Keratinocyte (primary cell): ENCODE measurements around the gene RNF123.

ENCODE experiments used
- EZH2 ChIP-seq: IDR thresholded peaks from one replicate; pipeline ENCODE4 v1.6.1; 2012; ENCODE audit warnings: inconsistent platforms, mild to moderate bottlenecking, low read length, moderate library complexity
- TF ChIP-seq, protein P1 (sequence below), 3 experiments: IDR thresholded peaks in 1 of 3; conservative IDR thresholded peaks in 1 of 3; optimal IDR thresholded peaks in 1 of 3; 2 replicates in 2 of 3; 3 replicates in 1 of 3; pipeline versions ENCODE3 to v1.5.1; 2011; ENCODE audit warnings: low read length in 3 of 3, mild to moderate bottlenecking in 3 of 3, moderate library complexity in 2 of 3, control low read depth in 1 of 3, inconsistent platforms in 1 of 3; ENCODE audit not compliant: insufficient read depth in 2 of 3; ENCODE audit errors: extremely low read depth in 1 of 3

DNA sequence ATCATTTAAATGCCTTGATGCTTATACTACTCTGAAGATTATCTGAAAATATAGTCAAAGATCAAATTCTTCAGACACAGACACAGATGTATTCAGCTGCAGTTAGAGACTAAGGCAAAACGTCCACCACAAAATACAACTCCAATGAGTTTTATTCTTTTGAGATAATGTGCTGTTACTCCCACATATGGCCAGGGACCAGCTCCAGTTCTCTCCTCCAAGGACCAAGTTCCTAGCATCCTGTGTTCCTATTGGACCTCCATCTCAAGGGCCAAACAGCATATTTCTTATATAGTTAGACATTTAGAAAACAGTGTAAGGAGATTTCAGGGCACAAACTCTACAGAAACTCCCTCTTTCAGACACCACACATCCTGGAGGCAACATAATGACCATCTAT lies 69.9 kb downstream of the RNF123 start:
- TF ChIP-seq, protein P1, sequence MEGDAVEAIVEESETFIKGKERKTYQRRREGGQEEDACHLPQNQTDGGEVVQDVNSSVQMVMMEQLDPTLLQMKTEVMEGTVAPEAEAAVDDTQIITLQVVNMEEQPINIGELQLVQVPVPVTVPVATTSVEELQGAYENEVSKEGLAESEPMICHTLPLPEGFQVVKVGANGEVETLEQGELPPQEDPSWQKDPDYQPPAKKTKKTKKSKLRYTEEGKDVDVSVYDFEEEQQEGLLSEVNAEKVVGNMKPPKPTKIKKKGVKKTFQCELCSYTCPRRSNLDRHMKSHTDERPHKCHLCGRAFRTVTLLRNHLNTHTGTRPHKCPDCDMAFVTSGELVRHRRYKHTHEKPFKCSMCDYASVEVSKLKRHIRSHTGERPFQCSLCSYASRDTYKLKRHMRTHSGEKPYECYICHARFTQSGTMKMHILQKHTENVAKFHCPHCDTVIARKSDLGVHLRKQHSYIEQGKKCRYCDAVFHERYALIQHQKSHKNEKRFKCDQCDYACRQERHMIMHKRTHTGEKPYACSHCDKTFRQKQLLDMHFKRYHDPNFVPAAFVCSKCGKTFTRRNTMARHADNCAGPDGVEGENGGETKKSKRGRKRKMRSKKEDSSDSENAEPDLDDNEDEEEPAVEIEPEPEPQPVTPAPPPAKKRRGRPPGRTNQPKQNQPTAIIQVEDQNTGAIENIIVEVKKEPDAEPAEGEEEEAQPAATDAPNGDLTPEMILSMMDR (optimal IDR thresholded peaks at IDR 0.05 in 1 of 3, IDR thresholded peaks at IDR 0.05 in 1 of 3, conservative IDR thresholded peaks at IDR 0.05 in 1 of 3; ENCODE audit: extremely low read depth in 1 of 3, insufficient read depth in 2 of 3, low read length in 3 of 3) = no peak
- no peak for TF ChIP-seq EZH2
